Kasumi-1 (cell line): Measurements from ENCODE around the gene PTH2.
A peak's percentile ranks its signal among the peaks of the same experiment; 100 is the strongest.

ENCODE experiments used
- DNase-seq, 2 experiments: peaks; one replicate each; lab custom pipeline; 2025; lab: John Stamatoyannopoulos, UW

PTH2 gene

DNA sequence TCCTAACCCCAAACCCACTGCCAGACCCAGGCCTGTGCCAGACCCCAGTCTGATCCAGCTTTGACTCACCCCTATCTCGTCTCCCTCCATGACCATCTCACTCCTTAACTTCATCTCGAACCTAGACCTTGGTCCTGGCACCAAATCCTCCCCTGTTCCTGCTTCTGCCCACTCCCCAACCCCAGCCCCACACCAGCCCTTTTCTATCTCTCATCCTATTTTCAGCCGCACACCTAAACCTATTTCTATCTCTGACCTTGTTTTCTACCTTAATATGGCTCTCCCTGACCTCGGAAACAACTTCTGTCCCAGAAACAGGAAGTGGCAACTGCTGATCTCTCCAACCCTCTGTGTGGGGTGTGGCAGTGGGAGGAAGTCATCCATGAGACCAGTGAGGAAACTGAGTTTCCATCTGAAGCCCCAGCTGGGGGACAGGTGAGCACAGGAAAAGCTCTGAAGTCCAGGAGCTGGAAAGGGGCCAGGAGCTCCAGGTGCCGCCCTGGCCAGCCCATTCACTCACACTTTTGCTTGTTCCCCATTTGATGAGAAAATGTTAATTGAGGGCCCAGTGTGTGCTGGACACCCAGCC lies 13.7 kb downstream of the PTH2 start:
- DNase-seq: peak; percentile 57

- DNase-seq: peak; percentile 16 to 23
These were observed 14.3 kb downstream of the PTH2 start for GRCh38 chr19:49408816-49409440.

- no peak for DNase-seq
These were observed 15.7 kb downstream of the PTH2 start for GRCh38 chr19:49407482-49408015.

- DNase-seq: no peak
These were observed 16.2 kb downstream of the PTH2 start for GRCh38 chr19:49407079-49407478.

DNA sequence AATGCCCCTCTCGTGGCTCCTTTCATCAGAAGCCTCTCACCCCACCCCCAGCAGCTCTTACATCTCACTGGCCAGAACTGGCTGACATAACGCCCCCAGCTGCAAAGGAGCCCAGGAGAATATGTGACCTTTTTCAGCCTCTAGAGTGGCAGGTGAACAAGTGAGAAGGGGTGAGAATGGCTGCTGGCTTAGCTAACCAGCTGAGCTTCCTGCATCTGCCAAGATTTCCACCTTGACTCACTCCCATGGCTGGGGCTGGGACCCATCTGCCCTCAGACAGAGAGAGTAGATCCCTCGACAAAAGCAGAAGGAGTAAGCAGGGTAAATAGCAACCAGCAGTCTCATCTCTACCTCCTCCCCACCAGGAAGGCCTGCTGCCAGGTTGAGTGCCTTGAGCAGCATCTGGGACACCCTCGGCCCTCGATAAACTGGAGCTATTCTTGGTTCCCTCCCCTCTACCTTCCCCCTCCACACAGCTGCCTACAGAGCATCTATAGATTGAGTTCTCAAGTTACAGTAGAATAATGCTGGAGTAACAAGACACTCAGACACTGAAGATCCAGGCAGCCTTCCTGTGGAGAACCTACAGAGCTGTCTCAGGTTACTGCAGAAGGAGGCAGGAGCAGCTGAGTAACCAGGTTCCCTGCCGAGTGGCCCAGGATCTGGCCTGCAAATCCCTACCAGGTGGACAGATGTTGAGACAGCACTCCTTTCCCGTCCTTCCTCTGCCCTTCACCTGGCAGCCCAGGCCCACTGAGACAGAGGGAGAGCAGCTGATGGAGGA lies 19.6 kb downstream of the PTH2 start:
- peak; percentile 70 for DNase-seq

GRCh38 chr19:49400029-49400428 lies 23.2 kb downstream of the PTH2 start:
- no peak for DNase-seq

- DNase-seq: no peak
These were observed 24.3 kb downstream of the PTH2 start for GRCh38 chr19:49398931-49399330.

- no peak for DNase-seq
These were observed 25.1 kb downstream of the PTH2 start for GRCh38 chr19:49398001-49398615.

DNA sequence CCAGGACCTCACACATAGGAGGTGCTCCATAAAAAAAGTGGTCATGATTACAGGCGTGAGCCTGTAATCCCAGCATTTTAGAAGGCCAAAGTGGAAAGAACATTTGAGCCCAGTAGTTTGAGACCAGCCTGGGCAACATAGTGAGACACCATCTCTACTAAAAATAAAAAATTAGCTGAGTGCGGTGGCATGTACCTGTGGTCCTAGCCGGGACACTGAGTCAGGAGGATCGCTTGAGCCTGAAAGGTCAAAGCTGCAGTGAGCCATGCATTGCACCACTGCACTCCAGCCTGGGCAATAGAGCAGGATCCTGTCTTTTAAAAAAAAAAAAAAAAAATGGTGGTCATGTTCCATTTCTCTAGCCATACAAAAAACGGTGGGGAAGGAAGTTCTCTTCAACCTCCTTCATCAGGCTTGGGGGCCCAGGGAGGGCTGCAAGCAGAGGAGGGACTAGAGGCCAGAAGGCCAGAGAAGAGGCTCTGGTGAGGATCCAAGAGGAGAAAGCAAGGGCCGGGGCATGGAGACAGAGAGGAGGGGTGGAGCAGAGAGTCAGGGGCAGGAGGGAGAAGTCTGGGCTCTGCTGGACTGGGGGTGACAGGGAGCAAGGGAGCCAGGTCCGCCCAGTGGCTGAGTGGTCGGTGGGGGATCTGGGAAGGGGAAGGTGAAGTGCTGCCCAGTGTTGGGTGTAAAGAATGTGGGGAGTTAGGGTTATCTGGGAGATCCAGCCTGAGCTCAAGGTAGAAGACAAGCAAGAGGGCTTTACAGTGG lies 26.3 kb downstream of the PTH2 start:
- no peak for DNase-seq

GRCh38 chr19:49395581-49396407 lies 27.4 kb downstream of the PTH2 start:
- no peak for DNase-seq

DNA sequence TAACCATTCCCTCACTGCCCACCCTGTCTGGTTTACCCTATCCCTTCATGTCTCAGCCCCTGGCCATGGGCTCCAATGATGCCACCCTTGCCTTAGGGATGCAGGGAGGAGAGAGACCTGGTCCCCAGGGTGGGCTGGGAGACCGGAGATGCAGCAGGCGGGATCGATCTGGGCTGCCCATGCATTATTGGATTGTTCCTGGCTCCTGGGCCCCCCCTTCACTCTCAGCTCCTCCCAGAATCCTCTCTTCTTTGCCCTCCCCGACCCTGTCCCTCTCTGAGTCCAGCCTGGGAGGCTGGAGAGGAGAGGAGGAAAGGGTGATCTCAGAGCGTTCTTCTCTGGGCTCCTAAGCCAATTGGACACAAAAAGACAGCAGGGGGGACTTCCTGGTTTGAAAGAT lies 29.4 kb downstream of the PTH2 start:
- no peak for DNase-seq

DNA sequence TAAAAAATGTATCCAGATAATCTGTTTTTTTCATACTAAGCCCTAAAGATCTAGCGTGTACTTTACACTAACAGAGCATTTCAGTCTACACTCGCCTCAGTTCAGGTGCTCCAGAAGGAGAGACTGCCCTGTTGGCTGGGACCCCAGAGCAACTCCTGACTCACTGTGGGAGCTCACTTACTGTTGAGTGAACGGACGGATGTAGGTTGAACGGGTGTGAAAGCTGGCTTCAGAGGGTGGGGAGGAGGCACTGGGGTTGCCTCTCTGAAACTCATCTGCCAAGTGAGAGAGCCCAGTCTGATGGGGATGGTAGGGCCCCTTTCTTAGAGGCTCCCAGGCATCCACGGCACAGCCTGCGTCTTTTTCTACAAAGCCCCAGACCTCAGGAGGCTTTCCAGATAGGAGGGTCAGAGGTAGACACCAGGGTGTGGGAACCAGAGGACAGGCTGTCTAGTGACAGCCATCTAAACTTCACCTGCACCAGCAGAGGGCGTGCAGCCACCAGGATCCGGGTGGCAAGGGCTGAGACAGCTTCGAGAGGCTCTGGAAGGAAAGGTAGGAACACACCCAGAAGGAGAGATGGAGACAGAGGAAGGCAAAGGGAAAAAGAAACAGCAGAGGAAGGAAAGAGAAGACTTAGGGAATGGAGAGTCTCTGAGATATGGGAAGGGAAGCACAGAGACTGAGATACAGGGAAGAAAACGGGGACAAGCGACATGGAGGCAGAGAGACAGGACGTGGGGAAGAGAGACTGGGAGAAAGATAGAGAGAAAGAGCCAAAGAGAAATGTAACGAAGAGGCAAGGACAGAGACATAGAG lies 31.5 kb downstream of the PTH2 start:
- DNase-seq: peak; percentile 63 to 77

- DNase-seq: no peak
These were observed 32.3 kb downstream of the PTH2 start for GRCh38 chr19:49390929-49391359.

DNA sequence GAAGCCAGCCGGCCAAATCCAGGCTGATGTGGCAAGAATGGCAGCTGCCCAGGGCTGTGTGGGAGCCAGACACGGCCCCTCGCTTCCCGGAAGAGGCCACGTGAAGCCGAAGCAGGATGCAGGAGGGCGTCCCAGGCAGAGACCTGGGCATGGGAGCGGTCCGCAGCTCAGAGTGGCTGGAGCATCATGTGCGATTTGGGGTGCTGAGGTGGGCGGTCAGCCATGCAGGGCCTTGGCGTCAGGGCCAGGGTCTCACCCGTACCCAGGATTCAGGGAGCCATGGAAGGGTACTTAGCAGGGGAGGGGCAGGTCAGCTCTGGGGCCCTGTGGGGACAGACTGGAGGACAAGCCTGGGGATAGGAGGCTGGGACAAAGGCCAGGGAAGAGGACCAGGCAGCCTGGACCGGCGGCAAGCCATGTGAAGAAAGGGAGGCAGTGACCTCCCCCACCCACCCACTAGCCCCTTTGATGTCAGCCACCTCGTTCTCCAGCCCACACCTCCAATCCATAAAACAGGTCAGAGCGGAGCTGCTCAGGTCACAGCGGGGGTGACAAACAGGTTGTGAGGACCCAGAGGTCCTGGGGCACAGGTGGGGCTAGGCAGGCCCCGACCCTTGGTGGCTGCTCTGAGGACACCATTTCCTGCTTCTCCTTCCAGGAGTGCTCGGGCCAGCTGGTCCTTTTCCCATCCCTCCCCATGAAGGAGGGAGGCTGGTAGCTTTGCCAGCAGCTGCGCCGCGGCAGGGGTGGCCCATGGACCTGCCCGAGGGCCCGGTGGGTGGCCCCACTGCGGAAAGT lies 32.9 kb downstream of the PTH2 start:
- DNase-seq: no peak

DNA sequence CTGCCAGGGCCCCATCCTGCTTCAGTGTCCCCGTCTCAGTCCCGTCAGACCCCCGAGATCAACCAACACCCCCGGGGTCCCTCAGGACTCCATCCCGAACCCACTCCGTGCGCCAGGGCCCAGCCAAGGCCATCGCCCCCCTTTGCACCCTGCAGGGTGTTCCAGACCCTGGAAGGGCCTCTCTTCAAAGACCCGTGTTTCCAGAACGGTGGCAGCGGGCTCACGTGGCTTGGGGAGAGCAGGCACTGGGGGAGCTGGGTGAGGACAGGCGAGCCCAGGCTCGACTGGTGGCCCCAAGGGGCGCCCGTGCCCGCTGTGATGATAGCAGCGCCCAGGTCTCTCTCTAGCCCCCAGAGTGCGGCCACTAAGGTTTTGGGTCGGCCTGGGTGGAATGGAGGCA lies 33.8 kb downstream of the PTH2 start:
- no peak for DNase-seq

DNA sequence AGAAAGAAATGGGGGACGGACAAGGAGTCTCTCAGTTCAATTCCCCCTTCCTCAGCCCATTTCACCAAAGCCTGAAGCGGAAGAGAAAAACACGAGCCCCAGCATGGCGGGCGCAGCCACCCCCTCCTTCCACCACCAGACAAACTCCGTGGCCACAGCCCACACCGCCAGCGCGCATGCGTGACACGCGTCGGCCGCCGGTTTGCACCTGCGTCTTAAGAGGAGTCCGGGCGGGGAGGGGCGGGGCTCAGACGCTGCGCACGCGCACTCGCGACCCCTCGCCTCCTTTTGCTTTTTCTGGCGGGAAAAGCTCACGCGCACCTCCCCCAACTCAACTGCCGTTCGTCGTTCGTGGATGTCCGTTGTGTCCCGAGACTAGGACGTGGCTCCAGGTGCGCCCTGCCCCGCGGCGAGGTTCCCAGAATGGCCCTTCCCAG lies 35.3 kb downstream of the PTH2 start, which contains the start of gene KASH5:
Gene KASH5 (plus strand): TSS at position 314 of the 437 bp plus-strand sequence. CDS start 2,635 bp downstream, outside the sequence.
- no peak for DNase-seq

DNA sequence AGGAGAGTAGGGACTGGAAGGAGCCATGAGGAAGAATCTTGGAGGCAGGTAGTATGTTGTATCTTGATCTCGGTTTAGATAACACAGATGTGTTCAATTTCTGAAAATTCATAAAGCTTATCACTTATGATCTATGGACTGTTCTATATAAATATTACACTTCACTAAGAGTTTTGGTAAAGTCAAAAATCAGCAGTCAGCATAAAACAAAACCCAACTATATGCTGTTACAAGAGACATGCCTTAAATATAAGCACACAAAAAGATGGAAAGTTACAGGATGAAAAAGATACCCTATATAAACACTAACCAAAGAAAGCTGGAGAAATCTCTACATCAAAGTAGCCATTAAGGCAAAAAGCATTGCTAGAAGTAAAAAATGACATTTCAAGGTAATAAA lies 39.6 kb downstream of the PTH2 start:
- no peak for DNase-seq

DNA sequence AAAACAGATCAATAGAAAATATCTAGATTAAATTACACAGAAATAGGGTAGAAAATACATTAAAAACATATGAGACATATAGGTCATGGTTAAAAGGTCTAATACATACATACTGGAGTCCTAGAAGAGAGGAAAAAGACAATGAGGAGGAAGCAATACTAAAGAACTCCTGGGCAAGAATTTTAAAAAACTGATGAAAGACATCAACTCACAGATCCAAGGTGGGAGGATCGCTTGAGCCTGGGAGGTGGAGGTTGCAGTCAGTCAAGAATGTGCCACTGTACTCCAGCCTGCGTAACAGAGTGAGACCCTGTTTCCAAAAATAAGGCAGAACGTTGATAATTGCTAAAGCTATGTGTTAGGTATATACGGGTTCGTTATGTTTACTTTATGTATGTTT lies 40.6 kb downstream of the PTH2 start:
- no peak for DNase-seq

DNA sequence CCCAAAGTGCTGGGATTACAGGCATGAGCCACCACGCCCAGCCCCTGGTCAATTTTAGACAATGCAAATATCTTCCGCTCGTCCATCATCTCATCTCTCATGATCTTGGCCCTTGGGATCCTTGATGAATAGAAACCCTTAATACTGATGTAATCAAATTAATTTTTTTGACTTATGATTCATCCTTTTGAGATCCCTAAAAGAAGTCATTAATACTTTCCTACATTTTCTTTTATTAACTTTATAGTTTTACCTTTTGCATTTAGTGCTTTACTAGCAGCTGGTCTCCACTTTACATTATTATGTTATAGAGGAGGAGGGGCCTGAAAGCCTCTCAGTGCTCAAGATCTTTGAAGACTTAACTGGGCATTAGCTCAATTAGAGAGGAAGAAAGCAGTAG lies 42.9 kb downstream of the PTH2 start:
- DNase-seq: no peak
